Prostate gland (tissue), 2 donors: ENCODE results near the gene CCDC174. TPM values are rescaled to one million over a fixed set of nuclear protein-coding genes. Genes with fewer than 3 reads are reported as not detected.

ENCODE experiments used
- DNase-seq: peaks from one replicate; pipeline ENCODE4 v3.0.0-alpha.2; 2019; ENCODE audit warnings: low spot score
- H3K27ac ChIP-seq, 2 donors: fragments of 200-600 bp; sonication (generic); 2 replicates each; pipeline ENCODE4 v1.5.1; 2017 to 2019
- H3K27me3 ChIP-seq: fragments of 200-600 bp; sonication (generic); replicated peaks from 2 replicates; pipeline ENCODE4 v1.5.1; 2019; ENCODE audit not compliant: insufficient read depth
- H3K36me3 ChIP-seq, 2 donors: fragments of 200-600 bp; sonication (generic); 1 replicate in 1 of 2; 2 replicates in 1 of 2; pipeline versions ENCODE4 v1.5.1 to v1.8.1; 2017 to 2019
- H3K4me1 ChIP-seq: fragments of 200-600 bp; sonication (generic); replicated peaks from 2 replicates; pipeline ENCODE4 v1.5.1; 2019
- H3K4me3 ChIP-seq, 2 donors: fragments of 200-600 bp; sonication (generic); 2 replicates each; pipeline ENCODE4 v1.5.1; 2017 to 2019
- H3K9me3 ChIP-seq: fragments of 200-600 bp; sonication (generic); 2 replicates; pipeline ENCODE4 v1.5.1; 2017
- POLR2A ChIP-seq: fragments of 450-650 bp; IDR thresholded peaks from one replicate; pipeline ENCODE4 v1.6.1; 2016; ENCODE audit warnings: antibody characterized with exemption, mild to moderate bottlenecking
- POLR2AphosphoS5 ChIP-seq: sonication (generic); formaldehyde crosslinking; IDR thresholded peaks from one replicate; pipeline ENCODE4 v1.6.1; 2017; ENCODE audit warnings: antibody characterized with exemption
- WGBS: methylation state at CpG from one replicate; pipeline ENCODE4 v1.1.5; 2018; 5-methylcytosine and 5-hydroxymethylcytosine counted together
- intact Hi-C: fragments of 100-400 bp; cut with DNase I; formaldehyde crosslinking; loops from one replicate; pipeline ENCODE4 v1.14.2; 2022
- total RNA-seq, 2 donors: library from RNA; depleted of rRNA; stranded (reverse); fragments of >200 nt; gene quantifications; one replicate each; pipeline ENCODE4 v1.1.0, GENCODE V29; 2016
- TF ChIP-seq, protein P1 (sequence below), 4 experiments: fragments of 200-600 bp in 2 of 4; fragments of 450-650 bp in 2 of 4; sonication (generic) in 2 of 4; IDR thresholded peaks; 1 replicate in 3 of 4; 2 replicates in 1 of 4; pipeline ENCODE4 v1.5.1; 2016 to 2019; ENCODE audit warnings: antibody characterized with exemption in 4 of 4, mild to moderate bottlenecking in 2 of 4, moderate library complexity in 2 of 4

Gene CCDC174
- total RNA-seq, 2 donors from 2014 or later: 12.3 to 25.2 TPM

- Histone ChIP-seq H3K4me1 (no peaks in the 10 kb centered on the region), H3K27ac (no peak overlapping the region), H3K27me3 (no peaks in the 10 kb centered on the region), H3K9me3 (no peaks in the 10 kb centered on the region), H3K4me3 (no peak overlapping the region), H3K36me3 (no peaks in the 10 kb centered on the region)
- DNase-seq: no peak
- TF ChIP-seq, protein P1, sequence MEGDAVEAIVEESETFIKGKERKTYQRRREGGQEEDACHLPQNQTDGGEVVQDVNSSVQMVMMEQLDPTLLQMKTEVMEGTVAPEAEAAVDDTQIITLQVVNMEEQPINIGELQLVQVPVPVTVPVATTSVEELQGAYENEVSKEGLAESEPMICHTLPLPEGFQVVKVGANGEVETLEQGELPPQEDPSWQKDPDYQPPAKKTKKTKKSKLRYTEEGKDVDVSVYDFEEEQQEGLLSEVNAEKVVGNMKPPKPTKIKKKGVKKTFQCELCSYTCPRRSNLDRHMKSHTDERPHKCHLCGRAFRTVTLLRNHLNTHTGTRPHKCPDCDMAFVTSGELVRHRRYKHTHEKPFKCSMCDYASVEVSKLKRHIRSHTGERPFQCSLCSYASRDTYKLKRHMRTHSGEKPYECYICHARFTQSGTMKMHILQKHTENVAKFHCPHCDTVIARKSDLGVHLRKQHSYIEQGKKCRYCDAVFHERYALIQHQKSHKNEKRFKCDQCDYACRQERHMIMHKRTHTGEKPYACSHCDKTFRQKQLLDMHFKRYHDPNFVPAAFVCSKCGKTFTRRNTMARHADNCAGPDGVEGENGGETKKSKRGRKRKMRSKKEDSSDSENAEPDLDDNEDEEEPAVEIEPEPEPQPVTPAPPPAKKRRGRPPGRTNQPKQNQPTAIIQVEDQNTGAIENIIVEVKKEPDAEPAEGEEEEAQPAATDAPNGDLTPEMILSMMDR (IDR thresholded peaks at IDR 0.05): no peak
- TF ChIP-seq POLR2A: no peak
- no peak for TF ChIP-seq POLR2AphosphoS5
- WGBS: 14% methylated on average over 2 of the region's 2 CpGs
- intact Hi-C loops: no loop called here
These were observed 10.8 kb upstream of the CCDC174 start for GRCh38 chr3:14640734-14641133.

GRCh38 chr3:14641346-14641745 lies 10.2 kb upstream of the CCDC174 start:
- no peaks in the 10 kb centered on the region for H3K27me3 ChIP-seq
- no peaks in the 10 kb centered on the region for H3K9me3 ChIP-seq
- H3K4me3 ChIP-seq: no peak overlapping the region
- intact Hi-C loops: no loop called here
- no peak overlapping the region for H3K27ac ChIP-seq
- H3K36me3 ChIP-seq: no peaks in the 10 kb centered on the region
- DNase-seq: no peak
- WGBS: 76% methylated on average over 4 of the region's 4 CpGs
- TF ChIP-seq POLR2AphosphoS5 (no peak), POLR2A (no peak)
- TF ChIP-seq, protein P1 (IDR thresholded peaks at IDR 0.05): no peak
- no peaks in the 10 kb centered on the region for H3K4me1 ChIP-seq

DNA sequence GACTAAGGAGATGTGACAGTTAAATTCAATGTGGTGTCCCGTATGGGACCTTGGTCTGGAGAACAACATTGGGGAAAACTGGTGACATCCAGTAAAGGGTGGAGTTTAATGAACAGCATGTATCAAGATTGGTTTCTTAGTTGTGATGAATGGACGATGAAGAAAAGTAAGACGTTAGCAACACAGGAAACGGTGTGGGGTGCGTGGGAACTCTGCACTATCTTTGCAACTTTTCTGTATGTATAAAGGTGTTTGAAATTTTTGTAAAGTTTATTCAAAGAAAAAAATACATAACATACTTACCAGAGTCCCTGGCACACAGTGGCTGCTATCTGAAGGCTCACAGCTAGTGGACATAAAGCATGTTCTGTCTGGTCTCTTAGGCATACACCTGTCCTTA lies 6.1 kb upstream of the CCDC174 start:
- Histone ChIP-seq H3K27ac (no peak overlapping the region), H3K9me3 (no peaks in the 10 kb centered on the region), H3K27me3 (no peaks in the 10 kb centered on the region), H3K36me3 (no peaks in the 10 kb centered on the region), H3K4me1 (no peaks in the 10 kb centered on the region), H3K4me3 (no peak overlapping the region)
- WGBS: 87% methylated on average over 5 of the region's 5 CpGs
- no peak for DNase-seq
- intact Hi-C loops: no loop called here
- TF ChIP-seq POLR2AphosphoS5 (no peak), POLR2A (no peak)
- TF ChIP-seq, protein P1 (IDR thresholded peaks at IDR 0.05): no peak

- H3K4me1 ChIP-seq: no peaks in the 10 kb centered on the region
- H3K4me3 ChIP-seq: no peak overlapping the region
- intact Hi-C loops: no loop called here
- 83% methylated on average over 6 of the region's 6 CpGs for WGBS
- no peak for DNase-seq
- no peaks in the 10 kb centered on the region for H3K9me3 ChIP-seq
- no peaks in the 10 kb centered on the region for H3K27me3 ChIP-seq
- TF ChIP-seq, protein P1 (IDR thresholded peaks at IDR 0.05): no peak
- TF ChIP-seq POLR2A: no peak
- TF ChIP-seq POLR2AphosphoS5: no peak
- no peak overlapping the region for H3K27ac ChIP-seq
- no peaks in the 10 kb centered on the region for H3K36me3 ChIP-seq
These were observed 5.4 kb upstream of the CCDC174 start for GRCh38 chr3:14646131-14646573.

- intact Hi-C loops: no loop called here
- no peak for DNase-seq
- no peaks in the 10 kb centered on the region for H3K4me1 ChIP-seq
- TF ChIP-seq POLR2AphosphoS5 (no peak), POLR2A (no peak)
- TF ChIP-seq, protein P1 (IDR thresholded peaks at IDR 0.05): no peak
- H3K36me3 ChIP-seq: no peaks in the 10 kb centered on the region
- no peaks in the 10 kb centered on the region for H3K27me3 ChIP-seq
- H3K9me3 ChIP-seq: no peaks in the 10 kb centered on the region
- 70% methylated on average over 9 of the region's 9 CpGs for WGBS
- no peak overlapping the region for H3K4me3 ChIP-seq
- H3K27ac ChIP-seq: no peak overlapping the region
These were observed 4.8 kb upstream of the CCDC174 start for GRCh38 chr3:14646589-14647413.
